DND-41 (cell line): Measurements from ENCODE around the gene KCND3.

ENCODE experiments used
- ATAC-seq: fragments of 200-7000 bp; cut with Tn5 transposase; 3 replicates; pipeline ENCODE4 v1.9.1; 2021; ENCODE audit warnings: low read depth; ENCODE audit not compliant: insufficient read depth
- DNase-seq: peaks from one replicate; pipeline ENCODE4 v3.0.0-alpha.2; 2020
- H2AFZ ChIP-seq: 2 replicates; pipeline ENCODE4 v1.6.0; 2012; ENCODE audit warnings: low read depth, low read length
- H3K27ac ChIP-seq: 2 replicates; pipeline ENCODE4 v1.5.1; 2012; ENCODE audit warnings: low read length, inconsistent platforms
- H3K27me3 ChIP-seq: fragments of 200-600 bp; sonication (generic); 2 replicates; pipeline ENCODE4 v1.6.0; 2012; ENCODE audit warnings: low read length, mild to moderate bottlenecking, inconsistent platforms; ENCODE audit not compliant: insufficient read depth, poor library complexity
- H3K36me3 ChIP-seq: 2 replicates; pipeline ENCODE4 v1.5.1; 2012; ENCODE audit warnings: low read length, inconsistent platforms; ENCODE audit not compliant: insufficient read depth
- H3K4me1 ChIP-seq: 2 replicates; pipeline ENCODE4 v1.5.1; 2012; ENCODE audit warnings: mild to moderate bottlenecking, low read length; ENCODE audit not compliant: insufficient read depth
- H3K4me2 ChIP-seq: 2 replicates; pipeline ENCODE4 v1.6.0; 2012; ENCODE audit warnings: mild to moderate bottlenecking, moderate library complexity, low read length, inconsistent platforms; ENCODE audit not compliant: insufficient read depth
- H3K4me3 ChIP-seq, 2 experiments: fragments of 200-600 bp in 1 of 2; shearing (Covaris generic) in 1 of 2; 2 replicates each; pipeline ENCODE4 v1.5.1; 2012 to 2016; ENCODE audit warnings: inconsistent platforms in 2 of 2, low read length in 2 of 2, mild to moderate bottlenecking in 2 of 2, low read depth in 1 of 2, moderate library complexity in 1 of 2
- H3K79me2 ChIP-seq: 2 replicates; pipeline ENCODE4 v1.6.0; 2012; ENCODE audit warnings: low read length, inconsistent platforms; ENCODE audit not compliant: insufficient read depth
- H3K9ac ChIP-seq: 2 replicates; pipeline ENCODE4 v1.6.0; 2012; ENCODE audit warnings: low read depth, mild to moderate bottlenecking, inconsistent platforms, low read length, moderate library complexity
- H3K9me3 ChIP-seq: 2 replicates; pipeline ENCODE4 v1.5.1; 2012; ENCODE audit warnings: low read length, moderate library complexity, mild to moderate bottlenecking, inconsistent platforms; ENCODE audit not compliant: insufficient read depth, severe bottlenecking
- H4K20me1 ChIP-seq: 2 replicates; pipeline ENCODE4 v1.6.0; 2012; ENCODE audit warnings: low read length; ENCODE audit not compliant: insufficient read depth
- CTCF ChIP-seq: IDR thresholded peaks from 2 replicates; pipeline ENCODE4 v1.5.1; 2012; ENCODE audit warnings: borderline replicate concordance, low read length, moderate library complexity, mild to moderate bottlenecking; ENCODE audit not compliant: poor library complexity, severe bottlenecking; ENCODE audit errors: extremely low read depth
- EZH2 ChIP-seq: IDR thresholded peaks from 3 replicates; pipeline ENCODE4 v1.6.1; 2012; ENCODE audit warnings: borderline replicate concordance, low read depth, mild to moderate bottlenecking, moderate library complexity, low read length, inconsistent platforms; ENCODE audit not compliant: severe bottlenecking

Gene KCND3

GRCh38 chr1:111805251-111805650 is 184.2 kb downstream of the KCND3 start:
- no peaks in the 10 kb centered on the region for H3K79me2 ChIP-seq
- H3K27ac ChIP-seq, result no peak overlapping the region
- no peak overlapping the region for H2AFZ ChIP-seq
- H3K9ac ChIP-seq, result no peak overlapping the region
- DNase-seq (no peak), ATAC-seq (no peak)
- H4K20me1 ChIP-seq, result no peaks in the 10 kb centered on the region
- no peak for TF ChIP-seq EZH2
- TF ChIP-seq CTCF, result no peak
- H3K4me3 ChIP-seq, result no peak overlapping the region
- no peaks in the 10 kb centered on the region for H3K4me1 ChIP-seq
- H3K27me3 ChIP-seq, result peaks cover 28% of the 10 kb centered on the region
- no peaks in the 10 kb centered on the region for H3K9me3 ChIP-seq
- no peaks in the 10 kb centered on the region for H3K36me3 ChIP-seq
- no peak overlapping the region for H3K4me2 ChIP-seq

- TF ChIP-seq EZH2 (no peak), CTCF (no peak)
- ATAC-seq (no peak), DNase-seq (no peak)
- Histone ChIP-seq H3K9ac (no peak overlapping the region), H3K9me3 (no peaks in the 10 kb centered on the region), H4K20me1 (no peaks in the 10 kb centered on the region), H3K36me3 (no peaks in the 10 kb centered on the region), H3K4me3 (no peak overlapping the region), H3K4me2 (no peak overlapping the region), H3K27me3 (peaks cover 23% of the 10 kb centered on the region), H3K4me1 (no peaks in the 10 kb centered on the region), H3K79me2 (no peaks in the 10 kb centered on the region), H2AFZ (no peak overlapping the region), H3K27ac (no peak overlapping the region)
These were observed 184.7 kb downstream of the KCND3 start for GRCh38 chr1:111804776-111805175.

GRCh38 chr1:111803951-111804350 is 185.5 kb downstream of the KCND3 start:
- Histone ChIP-seq H3K79me2 (no peaks in the 10 kb centered on the region), H3K9me3 (no peaks in the 10 kb centered on the region), H3K4me3 (no peak overlapping the region), H2AFZ (no peak overlapping the region), H3K27me3 (peaks cover 22% of the 10 kb centered on the region), H3K27ac (no peak overlapping the region), H3K4me1 (no peaks in the 10 kb centered on the region), H3K36me3 (no peaks in the 10 kb centered on the region), H4K20me1 (no peaks in the 10 kb centered on the region), H3K4me2 (no peak overlapping the region), H3K9ac (no peak overlapping the region)
- TF ChIP-seq CTCF (no peak), EZH2 (no peak)
- ATAC-seq (no peak), DNase-seq (no peak)

- H3K36me3 ChIP-seq, result no peaks in the 10 kb centered on the region
- no peak overlapping the region for H3K4me2 ChIP-seq
- H3K9ac ChIP-seq, result no peak overlapping the region
These were observed 186.5 kb downstream of the KCND3 start for GRCh38 chr1:111802984-111803383.

More at GRCh38 chr1:111802984-111803383, 186.5 kb downstream of the KCND3 start:
- DNase-seq (no peak), ATAC-seq (no peak)
- no peaks in the 10 kb centered on the region for H3K4me1 ChIP-seq
- no peaks in the 10 kb centered on the region for H3K9me3 ChIP-seq
- peaks cover 15% of the 10 kb centered on the region for H3K27me3 ChIP-seq
- H4K20me1 ChIP-seq, result no peaks in the 10 kb centered on the region
- H3K27ac ChIP-seq, result no peak overlapping the region
- no peak overlapping the region for H3K4me3 ChIP-seq
- no peak for TF ChIP-seq CTCF
- H3K79me2 ChIP-seq, result no peaks in the 10 kb centered on the region
- no peak overlapping the region for H2AFZ ChIP-seq
